K562 (cell line): ENCODE data around the gene SAMD11. TPM values are rescaled to one million over a fixed set of nuclear protein-coding genes. Genes with fewer than 3 reads are reported as not detected.

Experiments
- BCLAF1 ChIP-seq, 2 experiments: fragments of 450-650 bp in 1 of 2; IDR thresholded peaks; 2 replicates each; pipeline ENCODE4 v1.6.1; 2011 to 2017; ENCODE audit warnings: low read depth in 2 of 2, antibody characterized with exemption in 1 of 2, borderline replicate concordance in 1 of 2, low read length in 1 of 2, mild to moderate bottlenecking in 1 of 2, mixed read lengths in 1 of 2; ENCODE audit not compliant: control insufficient read depth in 1 of 2
- CHAMP1 ChIP-seq: fragments of 450-650 bp; IDR thresholded peaks from 2 replicates; pipeline ENCODE4 v1.6.1; 2016; ENCODE audit warnings: mild to moderate bottlenecking
- CREM ChIP-seq: IDR thresholded peaks from 2 replicates; pipeline ENCODE4 v1.6.1; 2014; ENCODE audit warnings: antibody characterized with exemption, low read depth
- CXXC5 ChIP-seq: fragments of 250-450 bp; sonication (Bioruptor Pico); IDR thresholded peaks from 2 replicates; pipeline ENCODE4 v1.8.0; 2022; ENCODE audit warnings: inconsistent platforms, mild to moderate bottlenecking, moderate library complexity
- E4F1 ChIP-seq: fragments of 250-450 bp; sonication (Bioruptor Pico); IDR thresholded peaks from 2 replicates; pipeline ENCODE4 v1.5.0; 2021; ENCODE audit warnings: mild to moderate bottlenecking, borderline replicate concordance
- EZH2 ChIP-seq: IDR thresholded peaks from 2 replicates; pipeline ENCODE4 v1.6.1; 2012; ENCODE audit warnings: low read depth, mild to moderate bottlenecking, inconsistent platforms, low read length, borderline replicate concordance
- GABPB1 ChIP-seq: sonication (generic); formaldehyde crosslinking; IDR thresholded peaks from 2 replicates; pipeline ENCODE4 v1.8.0; 2022; ENCODE audit warnings: mild to moderate bottlenecking, missing genetic modification reagents
- ILK ChIP-seq: fragments of 450-650 bp; IDR thresholded peaks from 2 replicates; pipeline ENCODE4 v1.6.1; 2016; ENCODE audit warnings: missing genetic modification characterization, low read depth, mild to moderate bottlenecking, missing compliant biosample characterization, moderate library complexity, borderline replicate concordance
- MECOM ChIP-seq: fragments of 250-450 bp; sonication (Bioruptor Pico); IDR thresholded peaks from 2 replicates; pipeline ENCODE4 v1.8.0; 2022; ENCODE audit warnings: inconsistent platforms
- POLR2G ChIP-seq: fragments of 200-400 bp; formaldehyde crosslinking; IDR thresholded peaks from 2 replicates; pipeline ENCODE4 v1.6.1; 2017; ENCODE audit warnings: low read depth, mild to moderate bottlenecking, antibody characterized with exemption, low read length, moderate library complexity
- SMARCA4 ChIP-seq: fragments of 450-650 bp; IDR thresholded peaks from 2 replicates; pipeline ENCODE4 v1.6.1; 2016
- SOX6 ChIP-seq: fragments of 450-650 bp; IDR thresholded peaks from 2 replicates; pipeline ENCODE4 v1.6.1; 2014; ENCODE audit warnings: mild to moderate bottlenecking
- TBP ChIP-seq: optimal IDR thresholded peaks from 2 replicates; pipeline ENCODE3; 2011; ENCODE audit warnings: low read depth, low read length, improper control_type of control experiment
- XRCC3 ChIP-seq: fragments of 450-650 bp; IDR thresholded peaks from 2 replicates; pipeline ENCODE4 v1.6.1; 2017; ENCODE audit warnings: mild to moderate bottlenecking, moderate library complexity
- ZNF232 ChIP-seq: sonication (generic); formaldehyde crosslinking; IDR thresholded peaks from 2 replicates; pipeline ENCODE4 v1.8.0; 2022; ENCODE audit warnings: mild to moderate bottlenecking, missing genetic modification reagents
- ZNF398 ChIP-seq: fragments of 250-450 bp; sonication (Bioruptor Pico); IDR thresholded peaks from 2 replicates; pipeline ENCODE4 v1.8.0; 2021; ENCODE audit warnings: moderate library complexity, mild to moderate bottlenecking, inconsistent platforms
- ZNF785 ChIP-seq: fragments of 250-450 bp; sonication (Bioruptor Pico); IDR thresholded peaks from 2 replicates; pipeline ENCODE4 v1.4.0; 2020; ENCODE audit warnings: mild to moderate bottlenecking
- polyA plus RNA-seq, 8 experiments: library from polyadenylated mRNA; depleted of rRNA in 4 of 8; stranded (reverse) in 5 of 8; unstranded in 3 of 8; fragments of >200 nt; fragmentation: Nextera tagmentation in 2 of 8; fragmentation: Illumina TruSeq in 1 of 8; extraction: Ambion mirVana in 2 of 8; extraction: Trizol in 1 of 8; gene quantifications; 2 replicates each; pipeline versions ENCODE4 v1.2.1 to v1.2.3, GENCODE V29; 2011 to 2014; ENCODE audit warnings: inconsistent platforms in 1 of 8, missing spikeins in 1 of 8
- total RNA-seq, 7 experiments: library from RNA; depleted of rRNA in 6 of 7; stranded (reverse); fragments of >200 nt in 6 of 7; fragmentation: Illumina TruSeq in 2 of 7; extraction: Trizol in 2 of 7; gene quantifications; 2 replicates each; pipeline versions ENCODE4 v1.2.1 to v1.2.3, GENCODE V29; 2011 to 2021; ENCODE audit warnings: low replicate concordance in 1 of 7

Gene SAMD11
- total and polyA plus RNA-seq, 9 of the 15 experiments (the other 6 are each of a cell fraction or from before 2014, with no cell fraction given): 0.07 to 0.82 (median 0.11) TPM; not detected in 2

- TF ChIP-seq E4F1 (no peak), TBP (peak; percentile 39), CREM (peak; percentile 67), SOX6 (0 out of 2 replicates have a peak, but pooled peaks have one; percentile 11), POLR2G (peak; percentile 74), CXXC5 (CRISPR knock-in tag) (peak; percentile 94), MECOM (CRISPR knock-in tag) (no peak), ZNF232 (CRISPR knock-in tag) (no peak), EZH2 (no peak), XRCC3 (no peak), SMARCA4 (no peak), ZNF398 (no peak), ILK (tag) (no peak), BCLAF1 (IDR thresholded peaks at IDR 0.05; ENCODE audit: borderline replicate concordance in 1 of 2, control insufficient read depth in 1 of 2, low read depth in 2 of 2, low read length in 1 of 2) (no peak), CHAMP1 (no peak), GABPB1 (CRISPR knock-in tag) (peak; percentile 48; the same call in 1 of the 2 replicates), ZNF785 (CRISPR knock-in tag) (no peak)
Measured at GRCh38 chr1:960363-961131, 36.8 kb downstream of the SAMD11 start, which contains the start of gene KLHL17 (continued).
